ELR (cell line): ENCODE results near the gene HDGFL3.
A peak's percentile ranks its signal among the peaks of the same experiment; 100 is the strongest.
"Not testable (repeated sequence)": the region's sequence is repeated elsewhere in the genome, so short reads cannot be mapped to it uniquely, and the experiment has no call there.

ENCODE experiments used
- DNase-seq: peaks from one replicate; pipeline ENCODE4 v3.0.0-alpha.2; 2015; ENCODE audit warnings: low read depth

Gene HDGFL3

DNA sequence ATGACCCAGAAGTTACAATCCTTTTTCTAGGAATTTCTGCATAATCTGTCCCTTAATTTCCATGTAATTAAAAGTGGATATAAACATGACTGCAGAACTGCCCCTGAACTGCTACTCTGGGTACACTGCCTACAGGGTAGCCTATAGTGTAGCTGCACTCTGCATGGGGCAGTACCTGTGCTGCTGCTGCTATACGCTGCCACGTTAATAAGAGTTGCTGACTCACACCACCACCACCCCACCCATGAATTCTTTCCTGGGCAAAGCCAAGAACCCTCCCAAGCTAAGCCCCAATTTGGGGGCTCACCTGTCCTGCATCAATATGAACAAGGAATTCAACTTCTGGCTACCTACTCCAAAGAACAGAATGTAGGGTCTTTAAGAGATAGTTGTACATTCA is 13.9 kb downstream of the HDGFL3 start:
- DNase-seq: no peak

DNA sequence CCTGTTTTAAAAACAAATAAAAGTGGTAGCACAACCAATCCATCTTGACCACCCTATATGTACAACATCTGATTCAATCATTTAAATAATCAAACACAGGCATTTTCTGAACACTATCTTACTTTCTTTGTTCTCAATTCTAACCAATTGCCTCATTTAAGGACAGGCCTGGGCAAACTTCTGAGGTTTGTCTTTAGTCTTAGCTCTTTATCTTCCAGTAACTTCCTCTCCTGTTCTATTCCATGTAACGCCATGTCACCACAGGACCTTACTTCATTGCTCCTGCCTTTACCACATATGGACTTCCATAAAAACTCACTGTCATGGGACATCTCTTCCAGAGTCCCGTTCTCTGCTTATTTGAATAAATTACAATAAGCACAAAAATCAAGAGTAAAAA is 14.9 kb downstream of the HDGFL3 start:
- no peak for DNase-seq

DNA sequence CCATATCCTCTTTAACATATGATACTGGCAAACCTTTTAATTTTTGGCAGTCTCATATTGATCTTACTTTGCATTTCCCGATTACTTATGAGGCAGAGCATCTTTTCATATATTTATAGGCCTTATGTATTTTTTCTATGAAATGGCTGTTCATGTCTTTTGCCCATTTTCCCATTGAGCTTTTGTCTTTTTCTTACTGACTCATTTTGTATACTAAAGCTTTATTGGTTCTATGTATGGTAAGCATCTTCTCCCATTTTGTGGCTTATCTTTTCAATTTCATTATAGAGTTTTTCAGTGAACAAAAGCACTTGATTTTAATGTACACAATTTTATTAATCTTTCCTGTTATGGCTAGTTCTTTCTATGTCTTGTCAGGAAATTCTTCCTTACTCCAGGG is 17.2 kb downstream of the HDGFL3 start:
- no peak for DNase-seq

DNA sequence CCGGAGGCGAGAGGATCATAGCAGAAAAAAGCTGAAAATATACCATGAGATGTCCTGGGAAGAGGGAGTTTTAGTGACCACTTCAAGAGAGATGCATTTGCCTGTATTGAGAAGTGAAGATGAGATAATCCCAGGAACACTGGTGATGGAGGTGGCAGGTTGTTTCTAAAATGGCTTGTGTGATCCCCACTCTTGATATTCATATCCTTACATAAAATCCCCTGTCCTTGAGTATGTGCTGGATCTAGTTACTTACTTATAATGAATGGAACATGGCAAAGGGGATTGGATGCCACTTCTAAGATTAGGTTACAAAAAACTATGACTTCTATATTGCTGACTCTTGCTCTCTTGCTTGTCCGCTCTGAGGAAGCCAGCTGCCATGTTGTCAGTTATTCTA is 22.1 kb downstream of the HDGFL3 start:
- no peak for DNase-seq

DNA sequence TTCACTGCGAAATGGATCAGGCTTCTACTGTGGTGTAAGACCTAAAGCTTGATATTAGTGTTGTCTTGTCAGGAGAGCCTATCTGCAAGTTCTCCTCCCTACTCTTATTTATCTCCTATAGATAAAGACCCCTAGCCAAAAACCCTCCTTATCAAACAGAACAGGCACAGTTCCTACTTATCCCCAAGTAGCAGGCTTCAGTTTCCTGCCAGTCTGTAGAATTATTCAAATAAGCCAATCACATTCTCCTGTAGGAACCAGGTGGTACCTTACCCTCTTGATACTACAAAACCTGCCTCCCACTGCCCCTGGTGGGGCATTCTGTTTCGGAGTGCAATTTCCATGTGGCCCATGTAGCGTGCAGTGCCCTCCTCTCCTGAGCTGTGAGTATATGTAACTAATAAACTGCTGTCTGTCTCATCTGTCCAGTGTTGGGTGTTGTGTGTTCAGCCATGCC is 28.7 kb downstream of the HDGFL3 start:
- DNase-seq: no peak

DNA sequence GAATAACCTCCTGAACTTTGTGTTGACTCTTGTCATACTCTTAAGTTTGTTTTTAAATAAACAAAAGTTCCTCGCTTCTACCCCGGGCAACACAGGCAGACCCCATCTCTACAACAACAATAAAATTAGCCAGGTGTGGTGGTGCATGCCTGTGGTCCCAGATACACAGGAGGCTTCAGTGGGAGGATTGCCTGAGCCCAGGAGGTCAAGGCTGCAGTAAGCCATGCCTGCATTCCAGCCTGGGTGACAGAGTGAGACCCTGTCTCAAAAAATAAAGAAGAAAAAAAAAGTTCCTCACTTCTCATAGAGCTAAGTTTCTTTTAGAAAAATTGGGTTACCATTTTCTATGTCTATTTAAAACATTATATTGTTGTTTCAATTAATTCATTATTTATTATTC is 29.2 kb downstream of the HDGFL3 start:
- DNase-seq: no peak

DNA sequence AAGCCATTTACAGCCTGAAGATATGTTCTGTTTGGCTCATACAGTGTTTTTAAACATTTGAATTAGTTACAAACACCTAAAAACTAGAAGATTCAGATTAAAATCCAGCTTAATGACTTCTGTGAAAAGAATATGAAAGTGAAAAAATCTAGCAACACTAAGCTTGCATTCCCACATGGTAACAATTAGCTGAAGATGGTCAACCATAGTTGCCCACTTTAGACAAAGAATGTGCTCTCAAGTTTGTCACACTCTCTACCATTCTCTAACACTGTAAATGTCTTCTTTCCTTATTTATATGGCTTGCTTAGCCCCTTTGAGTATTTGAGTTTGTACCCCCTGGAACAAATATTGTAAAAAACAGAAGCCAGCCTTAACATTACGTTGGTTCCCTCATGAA is 32.7 kb downstream of the HDGFL3 start:
- DNase-seq: no peak

DNA sequence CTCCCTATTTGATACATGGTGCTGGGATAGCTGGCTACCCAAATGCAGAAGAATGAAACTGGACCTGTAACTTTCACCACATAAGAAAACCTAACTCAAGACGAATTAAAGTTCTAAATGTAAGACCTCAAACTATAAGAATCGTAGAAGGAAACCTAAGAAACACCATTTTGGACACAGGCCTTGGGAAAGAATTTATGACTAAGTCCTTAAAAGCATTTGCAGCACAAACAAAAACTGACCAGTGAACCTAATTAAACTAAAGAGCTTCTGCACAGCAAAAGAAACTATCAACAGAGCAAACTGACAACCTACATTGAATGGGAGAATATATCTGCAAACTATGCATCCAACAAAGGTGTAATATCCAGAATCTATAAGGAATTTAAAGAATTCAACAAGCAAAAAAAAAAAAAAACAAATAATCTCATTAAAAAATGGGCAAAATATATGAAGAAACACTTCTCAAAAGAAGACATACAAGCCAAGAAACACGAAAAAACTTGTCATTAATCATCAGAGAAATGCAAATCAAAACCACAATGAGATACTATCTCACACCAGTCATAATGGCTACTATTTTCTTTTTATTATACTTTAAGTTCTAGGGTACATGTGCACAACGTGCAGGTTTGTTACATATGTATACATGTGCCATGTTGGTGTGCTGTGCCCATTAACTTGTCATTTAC is 37.0 kb downstream of the HDGFL3 start:
- peak; percentile 36 for DNase-seq

DNA sequence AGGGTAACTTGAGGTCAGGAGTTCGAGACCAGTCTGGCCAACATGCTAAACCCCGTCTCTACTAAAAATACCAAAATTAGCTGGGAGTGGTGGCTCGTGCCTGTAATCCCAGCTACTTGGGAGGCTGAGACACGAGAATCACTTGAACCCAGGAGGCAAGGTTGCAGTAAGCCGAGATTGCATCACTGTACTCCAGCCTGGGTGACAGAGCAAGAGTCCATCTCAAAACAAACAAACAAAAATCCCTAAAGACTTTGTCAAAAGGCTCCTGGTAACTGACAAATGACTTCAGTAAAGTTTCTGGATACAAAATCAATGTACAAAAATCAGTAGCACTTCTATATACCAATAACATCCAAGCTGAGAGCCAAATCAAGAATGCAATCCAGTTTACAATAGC is 38.0 kb downstream of the HDGFL3 start:
- not testable (repeated sequence) for DNase-seq

DNA sequence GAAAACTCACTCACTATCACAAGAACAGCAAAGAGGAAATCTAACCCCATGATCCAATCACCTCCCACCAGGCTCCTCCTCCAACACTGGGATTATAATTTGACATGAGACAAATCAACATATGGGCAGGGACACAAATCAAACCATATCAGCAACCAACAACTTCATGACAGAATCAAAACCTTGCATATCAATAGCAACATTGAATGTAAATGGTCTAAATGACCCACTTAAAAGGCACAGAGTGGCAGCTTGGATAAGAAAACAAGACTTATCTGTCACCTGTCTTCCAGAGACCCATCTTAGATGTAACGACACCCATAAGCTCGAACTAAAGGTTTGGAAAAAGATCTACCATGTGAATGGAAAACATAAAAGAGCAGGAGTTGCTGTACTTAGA is 40.8 kb downstream of the HDGFL3 start:
- DNase-seq: no peak

DNA sequence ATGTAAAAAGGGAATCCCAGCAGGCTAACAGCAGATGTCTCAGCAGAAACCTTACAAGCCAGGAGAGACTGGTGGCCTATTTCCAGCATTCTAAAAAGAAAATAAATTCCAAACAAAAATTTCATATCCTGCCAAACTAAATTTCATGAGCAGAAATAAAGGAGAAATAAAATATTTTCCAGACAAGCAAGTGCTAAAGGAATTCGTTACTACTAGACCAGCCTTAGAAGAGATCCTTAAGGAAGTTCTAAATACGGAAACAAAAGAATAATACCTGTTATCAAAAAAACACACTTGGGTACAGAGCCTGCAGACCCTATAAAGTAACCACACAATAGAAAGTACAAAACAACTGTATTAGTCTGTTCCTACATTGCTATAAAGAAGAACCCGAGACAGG is 41.4 kb downstream of the HDGFL3 start:
- DNase-seq: no peak

DNA sequence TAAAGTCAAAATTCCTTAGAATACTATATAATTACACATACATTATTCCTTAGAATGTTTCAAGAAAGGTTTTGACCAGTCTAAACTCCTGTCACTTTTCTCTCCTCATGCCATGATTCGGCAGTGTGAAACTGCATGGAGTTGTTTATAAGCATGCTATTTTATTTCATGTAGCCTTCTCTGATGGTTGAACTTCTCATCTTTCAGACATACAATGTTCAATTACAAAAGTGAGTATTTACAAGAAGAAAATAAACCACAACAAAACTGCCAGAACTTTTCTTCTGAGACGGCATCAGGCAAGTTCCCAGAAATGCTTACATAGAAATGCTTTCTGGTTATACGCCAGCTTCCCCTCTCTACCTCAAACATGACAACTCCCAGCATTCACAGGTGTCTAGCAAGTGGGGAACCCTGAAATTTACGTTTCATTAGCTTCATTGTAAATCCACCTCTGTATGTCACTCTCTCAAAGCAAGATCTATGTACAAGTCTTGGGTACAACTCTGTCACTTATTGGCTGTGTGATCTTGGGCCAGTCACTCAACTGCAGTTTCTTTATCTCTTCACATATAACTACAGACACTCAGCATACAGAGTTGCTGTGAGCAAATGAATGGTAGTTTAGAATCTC is 42.7 kb downstream of the HDGFL3 start:
- DNase-seq: no peak

DNA sequence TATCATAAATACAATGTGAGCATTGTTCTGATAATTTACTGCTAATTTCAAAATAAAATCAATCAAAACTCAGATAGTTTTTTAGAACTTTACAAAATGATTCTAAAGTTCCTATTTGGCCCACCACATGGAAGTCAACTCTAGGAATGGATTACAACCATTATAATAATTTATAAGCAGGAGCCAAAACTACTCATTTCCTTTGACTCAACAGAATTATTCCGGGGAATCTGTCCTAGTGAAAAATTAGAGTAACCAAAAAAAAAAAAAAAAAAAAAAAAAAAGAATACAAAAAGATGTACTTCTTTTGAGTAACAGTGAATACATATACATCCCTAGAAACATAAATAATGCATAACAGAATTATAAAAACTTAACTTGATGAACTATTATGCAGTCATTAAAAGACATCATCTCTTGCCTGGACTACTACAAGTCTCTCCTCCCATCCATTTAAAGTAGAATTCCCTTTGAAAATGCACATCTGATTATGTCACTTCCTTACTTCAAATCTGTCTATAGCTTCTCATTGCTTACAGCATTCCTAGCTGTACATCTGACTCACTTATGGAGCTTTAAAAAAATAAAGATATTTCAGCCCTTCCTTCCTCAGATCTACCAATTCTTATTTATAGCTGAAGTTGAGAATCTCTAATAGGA is 43.4 kb downstream of the HDGFL3 start:
- DNase-seq: peak; percentile 83

DNA sequence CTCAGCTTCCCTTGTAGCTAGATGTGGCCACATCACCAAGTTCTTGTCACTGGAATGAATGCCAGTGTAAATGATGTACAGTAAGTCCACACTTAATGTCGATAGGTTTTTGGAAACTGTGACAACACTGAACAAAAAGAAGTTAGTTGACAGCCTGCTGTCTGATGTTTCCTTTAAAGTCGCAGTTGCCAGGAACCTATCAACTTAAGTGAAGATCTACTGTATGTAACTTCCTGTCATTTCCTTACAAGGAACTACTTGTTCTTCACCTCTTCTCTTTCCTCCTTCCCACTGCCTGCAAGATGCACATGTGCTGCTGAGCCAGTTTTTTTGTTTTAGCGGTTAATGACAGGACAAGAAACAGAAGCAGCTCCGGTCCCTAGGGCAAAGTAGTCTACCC is 44.6 kb downstream of the HDGFL3 start:
- DNase-seq: no peak

DNA sequence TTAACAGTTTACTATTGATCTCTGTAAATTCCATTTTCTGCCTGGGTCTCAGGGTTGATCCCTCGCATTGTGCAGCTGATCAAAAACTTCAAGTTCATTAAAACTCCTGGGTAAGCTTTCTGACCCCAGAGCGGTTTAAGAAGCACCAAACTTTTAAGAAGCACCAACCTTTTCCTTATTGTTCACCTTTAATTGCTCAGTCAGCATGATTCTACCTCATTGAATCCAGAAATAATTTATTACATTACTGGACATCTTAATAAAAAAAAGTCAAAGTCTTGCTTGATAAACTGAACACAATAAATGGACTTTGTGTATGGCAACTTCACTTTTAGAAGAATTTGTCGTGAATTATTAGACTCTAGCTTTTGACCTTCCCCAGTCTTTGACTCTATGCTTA is 46.9 kb downstream of the HDGFL3 start:
- no peak for DNase-seq

DNA sequence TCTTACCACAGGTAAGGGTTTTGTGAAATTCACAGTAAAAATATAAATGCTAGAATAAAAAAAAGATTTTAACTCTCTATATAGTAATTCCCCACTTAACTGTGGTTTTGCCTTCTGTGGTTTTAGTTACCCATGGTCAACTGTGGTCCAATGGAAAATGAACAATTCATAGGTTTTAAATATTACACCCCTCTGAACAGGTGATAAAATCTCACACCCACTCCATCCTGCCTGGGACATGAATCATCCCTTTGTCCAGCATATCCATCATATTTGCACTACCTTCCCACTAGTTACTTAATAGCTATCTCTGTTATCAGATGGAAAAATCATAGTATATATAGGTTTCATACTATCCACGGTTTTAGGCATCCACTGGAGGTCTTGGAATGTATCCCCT is 49.2 kb downstream of the HDGFL3 start:
- DNase-seq: peak; percentile 28

DNA sequence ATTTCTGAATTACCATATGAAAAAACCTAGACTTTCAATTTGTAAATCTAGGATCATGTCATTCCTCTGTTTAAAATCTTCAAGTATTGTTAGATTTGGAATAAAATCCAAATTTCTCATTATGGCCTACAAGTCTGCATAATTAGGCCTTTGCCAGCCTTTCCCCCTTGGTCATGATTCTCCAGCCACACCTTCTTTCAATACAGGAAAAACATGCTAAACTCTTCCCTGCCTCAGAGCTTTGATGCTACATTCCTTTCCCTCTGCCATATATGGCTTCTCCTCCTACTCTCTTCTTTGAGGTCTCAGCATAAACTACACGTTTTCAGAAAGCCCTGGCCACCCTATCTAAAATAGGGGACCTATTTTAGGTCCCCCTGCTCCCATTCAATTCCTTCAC is 51.7 kb downstream of the HDGFL3 start:
- DNase-seq: no peak

DNA sequence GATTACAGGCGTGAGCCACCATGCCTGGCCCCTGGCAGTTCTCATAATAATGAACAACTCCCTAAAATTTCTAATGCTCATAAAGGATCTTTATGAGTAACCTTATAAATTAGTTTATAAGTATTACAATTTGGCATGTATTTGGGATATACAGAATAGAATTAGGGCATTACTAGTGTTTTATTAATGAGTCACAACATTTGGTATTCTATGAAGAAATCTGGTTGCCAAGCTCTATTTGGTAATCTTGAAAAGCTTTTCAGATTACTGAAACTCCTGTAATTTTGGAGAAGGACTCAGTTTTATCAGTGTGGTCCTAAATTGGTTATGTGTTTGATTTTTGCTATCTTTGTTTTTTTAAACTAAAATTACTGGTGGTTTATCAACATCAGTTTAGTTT is 54.3 kb downstream of the HDGFL3 start:
- DNase-seq: no peak

DNA sequence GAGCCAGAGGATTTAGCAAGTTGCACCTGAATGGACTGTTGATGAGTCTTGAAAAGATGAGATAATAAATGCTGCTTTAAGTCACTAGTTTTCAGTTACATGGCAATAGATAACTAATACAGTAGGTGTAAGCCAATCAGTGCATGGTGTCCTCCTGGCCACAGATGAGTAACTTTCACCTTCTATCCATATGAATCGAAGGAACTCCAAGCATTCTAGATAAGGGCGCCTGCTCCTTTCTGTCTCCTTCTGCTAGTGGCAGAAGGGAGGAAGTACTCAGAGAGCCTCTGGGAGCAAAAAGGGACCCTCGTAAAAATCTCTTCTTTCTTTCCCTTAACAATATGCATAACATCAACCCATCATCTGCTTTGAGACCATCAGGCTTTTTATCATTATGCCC is 62.9 kb downstream of the HDGFL3 start:
- DNase-seq: no peak

DNA sequence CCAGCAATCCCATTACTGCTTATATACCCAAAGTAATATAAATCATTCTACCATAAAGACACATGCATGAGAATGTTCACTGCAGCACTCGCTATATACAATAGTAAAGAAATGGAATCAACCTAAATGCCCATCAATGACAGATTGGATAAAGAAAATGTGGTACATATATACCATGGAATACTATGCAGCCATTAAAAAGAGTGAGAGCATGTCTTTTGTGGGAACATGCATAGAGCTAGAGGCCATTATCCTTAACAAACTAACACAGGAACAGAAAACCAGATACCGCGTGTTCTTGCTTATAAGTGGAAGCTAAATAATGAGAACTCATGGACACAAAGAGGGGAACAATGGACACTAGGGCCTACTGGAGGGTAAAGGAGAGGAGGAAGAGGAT is 65.5 kb downstream of the HDGFL3 start:
- DNase-seq: not testable (repeated sequence)

DNA sequence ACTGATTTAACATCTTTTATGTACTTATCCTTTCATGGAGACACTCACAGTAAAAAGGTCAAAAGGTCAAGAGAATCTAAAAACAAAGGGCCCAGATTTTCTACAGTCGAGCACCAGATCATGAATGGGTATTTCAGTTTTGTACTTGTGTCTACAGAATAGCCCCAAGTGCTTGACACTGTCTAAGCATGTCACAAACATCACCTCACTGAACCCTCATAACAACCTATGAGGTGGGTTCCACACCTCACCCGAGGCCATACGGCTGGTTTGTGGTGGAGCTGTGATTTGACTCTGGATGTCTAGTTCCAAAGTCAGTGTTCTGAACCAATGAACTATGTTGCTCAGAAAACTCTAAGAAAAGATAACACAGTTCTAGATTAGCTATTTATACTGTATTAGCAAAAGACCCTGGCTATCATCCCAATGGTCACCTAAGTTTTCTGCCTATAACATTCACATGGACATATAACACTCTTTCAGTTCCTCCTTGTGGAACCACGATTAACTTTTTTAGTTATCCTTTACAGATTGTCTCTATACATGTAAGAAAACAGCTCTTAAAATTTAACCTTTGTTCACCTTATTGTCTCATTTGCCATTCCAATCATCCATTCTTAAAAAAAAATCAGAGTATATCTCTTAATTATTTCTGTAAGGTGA is 74.6 kb downstream of the HDGFL3 start:
- DNase-seq: no peak

DNA sequence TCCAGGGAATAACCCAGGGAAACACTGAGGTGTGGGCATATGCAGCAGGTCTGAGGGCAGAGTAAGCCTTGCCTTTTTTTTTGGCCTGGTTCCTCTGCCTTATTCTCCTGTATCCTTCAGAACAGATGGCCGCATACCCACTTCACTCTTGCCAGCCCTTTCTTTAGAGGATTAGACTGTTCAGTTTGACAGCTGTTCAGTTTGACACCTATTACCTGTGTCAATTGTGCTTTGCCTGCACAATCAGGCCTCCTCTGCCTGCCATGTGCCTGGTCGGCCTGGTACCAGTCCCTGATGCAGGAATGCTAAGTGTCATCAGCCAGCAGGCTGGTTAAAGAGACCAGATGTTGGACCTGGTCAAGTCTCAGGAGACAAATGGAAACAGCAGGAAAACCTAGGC is 77.8 kb downstream of the HDGFL3 start:
- no peak for DNase-seq

DNA sequence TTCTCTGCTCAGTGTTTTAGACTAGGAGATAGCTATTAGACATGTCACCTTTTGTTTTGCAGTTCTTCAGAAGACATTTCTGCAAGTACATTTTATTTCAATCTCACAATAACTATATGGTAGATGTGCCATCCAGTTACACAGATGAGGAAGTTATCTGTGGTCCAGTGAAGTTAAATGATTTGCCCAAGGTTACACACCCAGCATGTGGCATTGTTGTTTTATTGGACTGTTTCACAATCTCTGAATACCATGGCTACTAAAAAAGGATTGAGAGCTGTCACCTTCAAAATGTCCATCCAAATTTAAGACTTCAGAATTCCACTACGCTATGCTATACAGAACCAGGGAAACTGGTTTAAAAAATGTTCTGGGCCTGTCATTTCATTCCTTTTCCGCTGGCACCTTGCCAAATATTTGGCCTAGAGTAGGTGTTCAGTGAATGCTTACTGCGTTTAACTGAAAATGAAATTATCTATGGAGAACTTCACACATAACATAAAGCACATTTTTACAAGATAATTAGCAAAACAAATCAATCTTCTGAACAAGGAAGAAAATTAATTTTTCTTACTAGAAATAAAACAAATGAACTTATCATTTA is 80.0 kb downstream of the HDGFL3 start:
- no peak for DNase-seq
